Measurements from ENCODE around the gene PECR. TPM values are rescaled to one million over a fixed set of nuclear protein-coding genes. Genes with fewer than 3 reads are reported as not detected.

The PECR gene
- total and polyA plus RNA-seq, 7 donors: 1.9 to 4.8 (median 2.5) TPM

DNA sequence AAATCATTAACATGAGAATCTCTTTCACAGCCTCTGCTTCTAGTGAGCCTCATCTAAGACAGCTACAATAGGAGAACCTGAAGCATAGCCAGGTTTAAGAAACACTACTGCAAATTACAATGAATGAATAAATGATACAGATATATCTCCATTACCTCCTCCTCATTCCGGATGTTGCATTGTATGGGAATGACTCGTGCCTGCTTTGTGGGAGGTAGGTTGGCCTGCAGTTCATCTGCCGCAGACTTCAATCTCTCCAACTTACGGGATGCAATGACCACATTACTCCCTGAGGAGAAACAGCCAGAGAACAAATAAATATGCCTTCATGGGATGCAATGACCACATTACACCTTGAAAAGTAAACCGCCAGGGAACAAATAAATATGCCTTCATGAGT is 15.4 kb downstream of the PECR start:
- no peak for DNase-seq
- intact Hi-C loops (cut with DNase I): no loop called here
- Histone ChIP-seq H3K9me3 (no peaks in the 10 kb centered on the region), H3K36me3 (ENCODE audit: insufficient read depth in 1 of 2, low read depth in 1 of 2) (peaks cover 0 to 27% of the 10 kb centered on the region in 2 donors), H3K27me3 (ENCODE audit: insufficient read depth in 3 of 3, low read length in 2 of 3) (no peaks in the 10 kb centered on the region), H3K4me1 (no peaks in the 10 kb centered on the region), H3K27ac (no peak overlapping the region), H3K4me3 (no peak overlapping the region)
- TF ChIP-seq, protein P1, sequence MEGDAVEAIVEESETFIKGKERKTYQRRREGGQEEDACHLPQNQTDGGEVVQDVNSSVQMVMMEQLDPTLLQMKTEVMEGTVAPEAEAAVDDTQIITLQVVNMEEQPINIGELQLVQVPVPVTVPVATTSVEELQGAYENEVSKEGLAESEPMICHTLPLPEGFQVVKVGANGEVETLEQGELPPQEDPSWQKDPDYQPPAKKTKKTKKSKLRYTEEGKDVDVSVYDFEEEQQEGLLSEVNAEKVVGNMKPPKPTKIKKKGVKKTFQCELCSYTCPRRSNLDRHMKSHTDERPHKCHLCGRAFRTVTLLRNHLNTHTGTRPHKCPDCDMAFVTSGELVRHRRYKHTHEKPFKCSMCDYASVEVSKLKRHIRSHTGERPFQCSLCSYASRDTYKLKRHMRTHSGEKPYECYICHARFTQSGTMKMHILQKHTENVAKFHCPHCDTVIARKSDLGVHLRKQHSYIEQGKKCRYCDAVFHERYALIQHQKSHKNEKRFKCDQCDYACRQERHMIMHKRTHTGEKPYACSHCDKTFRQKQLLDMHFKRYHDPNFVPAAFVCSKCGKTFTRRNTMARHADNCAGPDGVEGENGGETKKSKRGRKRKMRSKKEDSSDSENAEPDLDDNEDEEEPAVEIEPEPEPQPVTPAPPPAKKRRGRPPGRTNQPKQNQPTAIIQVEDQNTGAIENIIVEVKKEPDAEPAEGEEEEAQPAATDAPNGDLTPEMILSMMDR (IDR thresholded peaks at IDR 0.05): no peak
- 88 to 91% (median 91%) methylated on average over 5 of the region's 5 CpGs for WGBS, 3 donors
- ATAC-seq: no peak

DNA sequence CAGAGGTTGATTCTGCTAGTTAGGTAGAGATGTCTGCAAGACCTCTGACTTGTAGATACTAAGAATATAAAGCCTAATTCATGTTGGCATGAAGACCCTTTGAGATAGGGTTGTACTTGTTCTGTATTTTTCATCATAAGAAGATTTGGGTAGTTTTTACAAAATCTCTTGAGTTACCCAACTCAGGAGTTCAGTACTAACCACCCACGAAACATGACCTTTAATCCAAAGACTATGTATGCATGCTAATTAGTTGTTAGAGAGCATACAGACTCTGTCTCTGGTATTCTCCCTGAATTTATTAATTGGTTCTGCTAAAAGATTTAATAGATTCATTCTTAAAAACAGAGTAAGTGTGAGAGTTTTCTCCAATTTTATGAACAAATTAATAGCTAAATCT is 16.9 kb downstream of the PECR start:
- peaks cover 0 to 27% of the 10 kb centered on the region in 2 donors for H3K36me3 ChIP-seq (ENCODE audit: insufficient read depth in 1 of 2, low read depth in 1 of 2)
- TF ChIP-seq, protein P1 (IDR thresholded peaks at IDR 0.05): no peak

DNA sequence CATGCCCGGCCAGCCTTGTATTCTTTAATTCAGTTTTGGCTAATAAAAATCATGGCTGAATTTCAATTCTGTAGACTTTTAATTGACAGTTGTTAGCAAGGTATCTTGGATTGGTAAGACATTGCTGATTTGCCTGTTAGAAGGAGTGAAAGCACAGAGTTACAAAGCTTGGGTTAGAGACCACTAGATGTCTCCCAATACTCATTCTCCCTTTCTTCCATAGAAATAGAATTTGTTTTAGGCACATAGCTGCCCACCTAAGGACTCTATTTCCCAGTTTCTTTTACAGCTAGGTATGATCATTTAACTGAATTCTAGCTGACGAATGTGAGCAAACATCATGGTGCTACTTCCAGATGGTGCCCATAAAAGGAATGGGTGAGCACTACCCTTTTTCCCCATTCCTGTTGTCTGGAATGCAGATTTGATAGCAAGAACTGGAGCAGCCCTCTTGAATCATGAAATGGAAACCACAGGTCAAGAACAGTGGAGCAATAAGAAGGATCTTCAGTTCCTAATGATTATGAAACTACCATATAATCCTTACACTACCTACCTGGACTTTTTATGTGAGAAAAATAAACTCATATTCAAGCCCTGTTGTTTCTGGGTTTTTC is 17.5 kb downstream of the PECR start:
- DNase-seq: no peak
- Histone ChIP-seq H3K27ac (no peak overlapping the region), H3K4me1 (no peaks in the 10 kb centered on the region), H3K4me3 (no peak overlapping the region), H3K9me3 (no peaks in the 10 kb centered on the region), H3K27me3 (ENCODE audit: insufficient read depth in 3 of 3, low read length in 2 of 3) (no peaks in the 10 kb centered on the region), H3K36me3 (ENCODE audit: insufficient read depth in 1 of 2, low read depth in 1 of 2) (peaks cover 0 to 27% of the 10 kb centered on the region in 2 donors)
- intact Hi-C loops (cut with DNase I): no loop called here
- WGBS, 3 donors: 84 to 93% (median 90%) methylated on average over 2 of the region's 2 CpGs
- TF ChIP-seq, protein P1 (IDR thresholded peaks at IDR 0.05): no peak
- ATAC-seq: no peak

More for the DNA sequence above, 16.9 kb downstream of the PECR start:
- Histone ChIP-seq H3K4me3 (no peak overlapping the region), H3K27ac (no peak overlapping the region), H3K27me3 (ENCODE audit: insufficient read depth in 3 of 3, low read length in 2 of 3) (no peaks in the 10 kb centered on the region), H3K4me1 (no peaks in the 10 kb centered on the region), H3K9me3 (no peaks in the 10 kb centered on the region)
- intact Hi-C loops (cut with DNase I): no loop called here
- WGBS, 3 donors: 88 to 91% (median 91%) methylated on average over 1 of the region's 1 CpG
- ATAC-seq: no peak
- no peak for DNase-seq

DNA sequence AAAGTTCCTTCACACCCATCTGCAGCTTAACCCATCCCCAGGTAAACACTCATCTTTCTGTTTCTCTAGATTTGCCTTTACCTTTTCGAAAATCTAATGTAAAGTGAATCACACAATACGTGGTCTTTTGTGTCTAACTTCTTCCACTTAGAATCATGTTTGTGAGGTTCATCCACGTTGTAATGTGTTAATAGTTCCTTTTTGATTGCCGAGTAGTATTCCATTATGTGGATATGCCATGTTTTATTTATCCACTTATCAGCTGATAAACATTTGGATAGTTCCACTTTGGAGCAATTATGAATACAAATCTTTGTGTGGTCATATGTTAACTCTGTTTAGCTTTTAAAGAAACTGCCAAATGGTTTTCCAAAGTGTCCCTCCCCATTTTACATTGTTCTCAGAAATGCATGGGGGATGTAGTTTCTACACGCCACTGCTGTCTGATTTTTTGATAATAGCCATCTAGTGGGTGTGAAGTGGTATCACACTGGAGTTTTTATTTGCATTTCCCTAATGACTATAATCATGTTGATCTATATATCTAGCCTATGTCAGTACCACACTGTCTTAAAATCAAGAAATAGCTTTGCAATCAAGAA is 22.3 kb downstream of the PECR start:
- intact Hi-C loops (cut with DNase I): no loop called here
- H3K4me1 ChIP-seq: no peaks in the 10 kb centered on the region
- no peaks in the 10 kb centered on the region for H3K27me3 ChIP-seq (ENCODE audit: insufficient read depth in 3 of 3, low read length in 2 of 3)
- no peak overlapping the region for H3K4me3 ChIP-seq
- TF ChIP-seq, protein P1 (IDR thresholded peaks at IDR 0.05): no peak
- H3K27ac ChIP-seq: no peak overlapping the region
- 94 to 98% (median 96%) methylated on average over 5 of the region's 5 CpGs for WGBS, 3 donors
- ATAC-seq (no peak), DNase-seq (no peak)
- peaks cover 2 to 15% of the 10 kb centered on the region in 2 donors for H3K36me3 ChIP-seq (ENCODE audit: insufficient read depth in 1 of 2, low read depth in 1 of 2)
- H3K9me3 ChIP-seq: no peaks in the 10 kb centered on the region
